PC-9 (cell line): ENCODE measurements around the gene TRIM71. TPM values are rescaled to one million over a fixed set of nuclear protein-coding genes. Genes with fewer than 3 reads are reported as not detected.

ENCODE experiments used
- BruUV-seq: library from RNA; stranded (reverse); fragments of 400-500 nt; replicated peaks from 2 replicates; lab custom pipeline; 2021; lab: Mats Ljungman, UMichigan
- CTCF ChIA-PET: fragments of 300-600 bp; sonication (Branson Sonifier 250); formaldehyde crosslinking; loops from one replicate; lab custom pipeline; 2022; ENCODE audit warnings: antibody characterized with exemption; lab: Charles Lee
- POLR2A ChIA-PET: fragments of 300-600 bp; sonication (Branson Sonifier 250); formaldehyde crosslinking; loops from one replicate; lab custom pipeline; 2022; ENCODE audit warnings: antibody characterized with exemption; ENCODE audit not compliant: unreplicated experiment; lab: Charles Lee
- DNase-seq, 2 experiments: peaks; one replicate each; pipeline versions ENCODE4 v3.0.0 to v3.0.0-alpha.2; 2015 to 2022; ENCODE audit warnings: mixed read lengths in 1 of 2
- H2AFZ ChIP-seq: fragments of 200-600 bp; sonication (generic); 2 replicates; pipeline ENCODE4 v1.8.1; 2017; ENCODE audit warnings: antibody characterized with exemption
- H3F3A ChIP-seq: fragments of 200-600 bp; sonication (generic); 2 replicates; pipeline ENCODE4 v1.8.1; 2017; ENCODE audit warnings: antibody characterized with exemption, mild to moderate bottlenecking, low read depth; ENCODE audit not compliant: insufficient read depth
- H3K27ac ChIP-seq: fragments of 200-600 bp; sonication (generic); 2 replicates; pipeline ENCODE4 v1.6.1; 2016; ENCODE audit warnings: mixed run types
- H3K27me3 ChIP-seq: fragments of 200-600 bp; sonication (generic); 2 replicates; pipeline ENCODE4 v1.6.1; 2016; ENCODE audit warnings: low read depth, mixed run types; ENCODE audit not compliant: insufficient read depth
- H3K36me3 ChIP-seq: fragments of 200-600 bp; sonication (generic); 2 replicates; pipeline ENCODE4 v1.6.1; 2016; ENCODE audit warnings: low read depth, mixed run types
- H3K4me1 ChIP-seq: fragments of 200-600 bp; sonication (generic); replicated peaks from 2 replicates; pipeline ENCODE4 v1.6.1; 2016; ENCODE audit warnings: mixed run types; ENCODE audit not compliant: insufficient read depth
- H3K4me2 ChIP-seq: fragments of 200-600 bp; sonication (generic); 2 replicates; pipeline ENCODE4 v1.6.1; 2017; ENCODE audit warnings: mixed run types
- H3K4me3 ChIP-seq: fragments of 200-600 bp; sonication (generic); 2 replicates; pipeline ENCODE4 v1.6.1; 2016; ENCODE audit warnings: mixed run types
- H3K79me2 ChIP-seq: fragments of 200-600 bp; sonication (generic); 2 replicates; pipeline ENCODE4 v1.6.1; 2017; ENCODE audit warnings: low read depth, mixed run types
- H3K9me2 ChIP-seq: fragments of 200-600 bp; sonication (generic); 2 replicates; pipeline ENCODE4 v1.8.1; 2017; ENCODE audit warnings: mild to moderate bottlenecking; ENCODE audit not compliant: insufficient read depth
- H3K9me3 ChIP-seq: fragments of 200-600 bp; sonication (generic); 2 replicates; pipeline ENCODE4 v1.8.1; 2016; ENCODE audit warnings: low read depth; ENCODE audit not compliant: insufficient read depth
- H4K20me1 ChIP-seq: fragments of 200-600 bp; sonication (generic); 2 replicates; pipeline ENCODE4 v1.8.1; 2017; ENCODE audit not compliant: insufficient read depth
- CTCF ChIP-seq: fragments of 200-600 bp; sonication (generic); conservative IDR thresholded peaks from 2 replicates; pipeline ENCODE4 v1.6.1; 2017; ENCODE audit warnings: mixed run types, antibody characterized with exemption, mild to moderate bottlenecking, moderate library complexity
- EZH2 ChIP-seq: fragments of 200-600 bp; sonication (generic); IDR thresholded peaks from 2 replicates; pipeline ENCODE4 v1.8.0; 2017; ENCODE audit warnings: antibody characterized with exemption, low read depth
- intact Hi-C: fragments of 100-400 bp; cut with micrococcal nuclease; formaldehyde crosslinking; loops from one replicate; pipeline ENCODE4 v1.10.0; 2022; ENCODE audit not compliant: unreplicated experiment
- total RNA-seq: library from RNA; stranded (reverse); gene quantifications from 2 replicates; pipeline ENCODE4 v1.2.3, GENCODE V29; 2021

Gene TRIM71
- total RNA-seq, 1 experiment from 2014 or later, result not detected

- Histone ChIP-seq H3K27me3 (no peaks in the 10 kb centered on the region), H3K4me1 (no peaks in the 10 kb centered on the region), H3K9me2 (no peaks in the 10 kb centered on the region), H3F3A (no peaks in the 10 kb centered on the region), H3K4me3 (no peak overlapping the region), H3K9me3 (no peaks in the 10 kb centered on the region), H3K79me2 (no peaks in the 10 kb centered on the region), H4K20me1 (no peaks in the 10 kb centered on the region), H2AFZ (no peak overlapping the region), H3K27ac (no peak overlapping the region), H3K4me2 (no peak overlapping the region), H3K36me3 (no peaks in the 10 kb centered on the region)
- TF ChIP-seq EZH2 (no peak), CTCF (no peak)
- POLR2A ChIA-PET, result no interaction called here
- intact Hi-C loops, result no loop called here
- CTCF ChIA-PET, result no interaction called here
- no peak for DNase-seq
- BruUV-seq, result no TSS peak
These were observed 73.6 kb downstream of the TRIM71 start for GRCh38 chr3:32891365-32891764.

- Histone ChIP-seq H3K4me1 (no peaks in the 10 kb centered on the region), H4K20me1 (no peaks in the 10 kb centered on the region), H3K79me2 (no peaks in the 10 kb centered on the region), H3K4me3 (no peak overlapping the region), H3K27me3 (no peaks in the 10 kb centered on the region), H3K27ac (no peak overlapping the region), H3K9me3 (no peaks in the 10 kb centered on the region), H2AFZ (no peak overlapping the region), H3K9me2 (no peaks in the 10 kb centered on the region), H3K36me3 (no peaks in the 10 kb centered on the region), H3K4me2 (no peak overlapping the region), H3F3A (no peaks in the 10 kb centered on the region)
- TF ChIP-seq EZH2 (no peak), CTCF (no peak)
- intact Hi-C loops, result no loop called here
- POLR2A ChIA-PET, result no interaction called here
- BruUV-seq, result no TSS peak
- DNase-seq, result no peak
- CTCF ChIA-PET, result interaction anchor here (0.7 kb wide), 1 partner anchor 392 kb away, joined by 16 read pairs; no protein-coding TSS in a partner anchor
These were observed 75.1 kb downstream of the TRIM71 start for GRCh38 chr3:32892625-32893598.

GRCh38 chr3:32894977-32895376 is 77.2 kb downstream of the TRIM71 start:
- no peak for TF ChIP-seq CTCF
- TF ChIP-seq EZH2, result no peak
- no peak overlapping the region for H3K4me2 ChIP-seq
- no peaks in the 10 kb centered on the region for H4K20me1 ChIP-seq

More at GRCh38 chr3:32894977-32895376, 77.2 kb downstream of the TRIM71 start:
- no peak overlapping the region for H3K27ac ChIP-seq
- ChIA-PET CTCF (no interaction called here), POLR2A (no interaction called here)
- no peaks in the 10 kb centered on the region for H3K36me3 ChIP-seq
- no peaks in the 10 kb centered on the region for H3K4me1 ChIP-seq
- H3K9me3 ChIP-seq, result no peaks in the 10 kb centered on the region
- no peaks in the 10 kb centered on the region for H3K9me2 ChIP-seq
- no peak overlapping the region for H3K4me3 ChIP-seq
- no peak overlapping the region for H2AFZ ChIP-seq
- intact Hi-C loops, result no loop called here
- BruUV-seq, result no TSS peak
- no peaks in the 10 kb centered on the region for H3K27me3 ChIP-seq
- no peak for DNase-seq
- no peaks in the 10 kb centered on the region for H3F3A ChIP-seq
- no peaks in the 10 kb centered on the region for H3K79me2 ChIP-seq
